Measurements from ENCODE around the gene PPFIBP1. TPM values are rescaled to one million over a fixed set of nuclear protein-coding genes. Genes with fewer than 3 reads are reported as not detected.

PPFIBP1 gene
- total and polyA plus RNA-seq, 9 of the 15 experiments (the other 6 are each of a cell fraction or from before 2014, with no cell fraction given), result 0.46 to 3.5 (median 1.8) TPM

- TF ChIP-seq POLR2G (IDR thresholded peaks at IDR 0.05; ENCODE audit: low read depth, low read length) (no peak), GTF2B (IDR thresholded peaks at IDR 0.05; ENCODE audit: extremely low read depth, insufficient read length) (no peak), TAF9B (IDR thresholded peaks at IDR 0.05; ENCODE audit: partially characterized antibody) (no peak), MBD2 (IDR thresholded peaks at IDR 0.05; ENCODE audit: borderline replicate concordance, low read depth) (no peak), CBX5 (IDR thresholded peaks at IDR 0.05; ENCODE audit: borderline replicate concordance, low read depth) (no peak), STAG1 (CRISPR knock-in tag; IDR thresholded peaks at IDR 0.05; ENCODE audit: borderline replicate concordance) (no peak), PML (IDR thresholded peaks at IDR 0.05; ENCODE audit: low read length) (no peak), DIDO1 (tag; IDR thresholded peaks at IDR 0.05; ENCODE audit: low read depth) (no peak)
Measured at GRCh38 chr12:27511723-27512045, 12.3 kb upstream of the PPFIBP1 start (continued).

- WGBS (ENCODE audit: insufficient coverage, low coverage, missing lambda C conversion rate), result 0% methylated on average over 7 of the region's 7 CpGs
- ChIA-PET CTCF (ENCODE audit: low intra/inter-chr PET ratio) (no interaction called here), POLR2A (interaction anchor here (0.6 to 0.7 kb wide), 2 partner anchors 27 to 320 kb away, joined by 3 read pairs; no protein-coding TSS in a partner anchor)
- no peak overlapping the region for H3K4me2 ChIP-seq (ENCODE audit: insufficient read depth, low read length)
- H3K9me3 ChIP-seq (replicated peaks; ENCODE audit: control insufficient read depth, insufficient read depth, low read depth, low read length), result no peaks in the 10 kb centered on the region
- TF ChIP-seq THRA (IDR thresholded peaks at IDR 0.05), result no peak
- peak; percentile 54 for TF ChIP-seq RBM25 (IDR thresholded peaks at IDR 0.05; ENCODE audit: low read depth, low read length, severe bottlenecking)
- no peak overlapping the region for H2AFZ ChIP-seq (ENCODE audit: low read depth, low read length)
- in situ Hi-C loops (cut with MboI), result no loop called here
- FAIRE-seq, result peak; percentile 44
- no peaks in the 10 kb centered on the region for H4K20me1 ChIP-seq (replicated peaks; ENCODE audit: control insufficient read depth, insufficient read depth, low read length)
- H3K4me1 ChIP-seq (replicated peaks in 1 of 2; ENCODE audit: control insufficient read depth in 2 of 2, insufficient read depth in 2 of 2, low read length in 2 of 2), result no peaks in the 10 kb centered on the region
- H3K79me2 ChIP-seq (ENCODE audit: control insufficient read depth, insufficient read depth, low read length), result no peaks in the 10 kb centered on the region
- no peak overlapping the region for H3K4me3 ChIP-seq
- H3K36me3 ChIP-seq (ENCODE audit: control insufficient read depth, insufficient read depth, low read length), result no peaks in the 10 kb centered on the region
- no peak overlapping the region for H3K27ac ChIP-seq (ENCODE audit: extremely low read depth, low read depth, low read length)
- ATAC-seq, result no peak
- no TSS peak for BruUV-seq (replicated peaks)
- DNase-seq (ENCODE audit: extremely low read depth in 1 of 4, low spot score in 3 of 4), result no peak
- peaks cover 12 to 17% of the 10 kb centered on the region in 2 experiments; a peak in 4 of 5 replicates for H3K27me3 ChIP-seq (ENCODE audit: control insufficient read depth in 2 of 2, insufficient read depth in 2 of 2, low read length in 2 of 2)
- H3K9ac ChIP-seq (ENCODE audit: insufficient read depth in 1 of 2, low read depth in 2 of 2, low read length in 2 of 2), result no peak overlapping the region
- H3K9me1 ChIP-seq (ENCODE audit: control insufficient read depth, insufficient read depth, low read length), result no peaks in the 10 kb centered on the region
- intact Hi-C loops (cut with micrococcal nuclease), result no loop called here
Measured at GRCh38 chr12:27513155-27513824, 10.7 kb upstream of the PPFIBP1 start.

Measured in K562 (cell line).